ENCODE data around the gene RPTOR. TPM values are rescaled to one million over a fixed set of nuclear protein-coding genes. Genes with fewer than 3 reads are reported as not detected.

Gene RPTOR
- total RNA-seq, 3 donors from 2014 or later (not counting 1 experiment from before 2014, with no cell fraction given), result 49.2 to 63.6 (median 55.4) TPM

DNA sequence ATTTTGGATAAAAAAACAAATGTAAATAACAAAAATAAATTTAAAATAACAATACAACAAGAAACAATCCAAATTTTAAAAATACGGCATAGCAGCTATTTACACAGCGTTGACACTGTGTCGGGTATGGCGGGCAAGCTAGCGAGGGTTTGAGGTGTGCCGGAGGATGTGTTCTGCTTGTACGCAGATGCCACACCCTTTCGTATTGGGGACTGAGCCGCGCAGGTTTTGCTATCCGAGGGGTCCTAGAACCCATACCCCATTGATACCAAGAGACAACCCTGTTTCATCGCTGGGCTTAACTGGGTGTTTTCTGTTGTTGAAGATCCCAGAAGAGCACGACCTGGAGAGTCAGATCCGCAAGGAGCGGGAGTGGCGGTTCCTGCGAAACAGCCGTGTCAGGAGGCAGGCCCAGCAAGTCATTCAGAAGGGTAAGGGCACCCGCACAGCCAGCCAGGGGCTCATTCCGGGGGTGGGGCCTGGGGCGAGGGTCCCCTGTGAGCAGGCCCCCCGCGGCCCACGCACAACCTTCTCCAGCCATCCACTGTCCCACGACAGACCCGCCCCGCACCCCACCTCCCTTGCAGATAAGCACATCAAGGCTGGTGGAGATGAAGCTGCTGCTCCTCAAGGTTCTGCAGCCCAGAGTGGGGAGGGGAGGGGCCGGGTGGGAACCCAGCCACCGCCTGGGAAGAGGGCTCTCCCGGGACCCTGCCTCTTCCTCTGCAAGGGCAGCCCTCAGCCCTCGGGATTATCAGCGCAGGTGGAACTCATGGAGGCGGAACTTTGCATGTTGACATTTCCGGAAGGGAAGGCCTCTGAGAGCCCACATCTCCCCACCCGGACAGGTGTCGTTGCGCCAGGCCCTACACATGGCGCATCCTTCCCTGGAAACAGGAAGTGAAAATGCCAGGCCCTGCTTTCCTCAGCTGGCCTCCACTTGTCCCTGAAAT is 395.8 kb downstream of the RPTOR start:
- peaks cover 38 to 39% of the 10 kb centered on the region in 2 donors for H3K4me1 Mint-ChIP-seq
- H3K9me3 Mint-ChIP-seq, result no peaks in the 10 kb centered on the region
- Histone ChIP-seq H3K36me3 (ENCODE audit: control insufficient read depth, insufficient read depth, low read length) (peaks cover 2% of the 10 kb centered on the region), H3K27ac (ENCODE audit: low read length) (no peak overlapping the region), H3K9me3 (ENCODE audit: control insufficient read depth, insufficient read depth, low read length) (no peaks in the 10 kb centered on the region), H3K27me3 (ENCODE audit: control insufficient read depth, insufficient read depth, low read length) (no peaks in the 10 kb centered on the region), H3K4me1 (ENCODE audit: control insufficient read depth, insufficient read depth, low read length) (peaks cover 33% of the 10 kb centered on the region), H3K4me3 (ENCODE audit: low read length) (no peak overlapping the region)
- TF ChIP-seq, protein P1, sequence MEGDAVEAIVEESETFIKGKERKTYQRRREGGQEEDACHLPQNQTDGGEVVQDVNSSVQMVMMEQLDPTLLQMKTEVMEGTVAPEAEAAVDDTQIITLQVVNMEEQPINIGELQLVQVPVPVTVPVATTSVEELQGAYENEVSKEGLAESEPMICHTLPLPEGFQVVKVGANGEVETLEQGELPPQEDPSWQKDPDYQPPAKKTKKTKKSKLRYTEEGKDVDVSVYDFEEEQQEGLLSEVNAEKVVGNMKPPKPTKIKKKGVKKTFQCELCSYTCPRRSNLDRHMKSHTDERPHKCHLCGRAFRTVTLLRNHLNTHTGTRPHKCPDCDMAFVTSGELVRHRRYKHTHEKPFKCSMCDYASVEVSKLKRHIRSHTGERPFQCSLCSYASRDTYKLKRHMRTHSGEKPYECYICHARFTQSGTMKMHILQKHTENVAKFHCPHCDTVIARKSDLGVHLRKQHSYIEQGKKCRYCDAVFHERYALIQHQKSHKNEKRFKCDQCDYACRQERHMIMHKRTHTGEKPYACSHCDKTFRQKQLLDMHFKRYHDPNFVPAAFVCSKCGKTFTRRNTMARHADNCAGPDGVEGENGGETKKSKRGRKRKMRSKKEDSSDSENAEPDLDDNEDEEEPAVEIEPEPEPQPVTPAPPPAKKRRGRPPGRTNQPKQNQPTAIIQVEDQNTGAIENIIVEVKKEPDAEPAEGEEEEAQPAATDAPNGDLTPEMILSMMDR (IDR thresholded peaks at IDR 0.05), result no peak
- H3K4me3 Mint-ChIP-seq, result no peak overlapping the region
- no peak for DNase-seq
- H3K27ac Mint-ChIP-seq, result no peak overlapping the region
- H3K36me3 Mint-ChIP-seq, result no peaks in the 10 kb centered on the region
- ATAC-seq, result no peak
- no peaks in the 10 kb centered on the region for H3K27me3 Mint-ChIP-seq (ENCODE audit: low read depth in 2 of 2)
- WGBS (ENCODE audit: insufficient coverage), result 91% methylated on average over 38 of the region's 38 CpGs
- intact Hi-C loops (cut with micrococcal nuclease), result no loop called here

- 95% methylated on average over 12 of the region's 12 CpGs for WGBS (ENCODE audit: insufficient coverage)
- H3K4me3 Mint-ChIP-seq, result no peak overlapping the region
- TF ChIP-seq, protein P1 (IDR thresholded peaks at IDR 0.05), result no peak
- intact Hi-C loops (cut with micrococcal nuclease), result no loop called here
- Histone ChIP-seq H3K4me3 (ENCODE audit: low read length) (no peak overlapping the region), H3K27me3 (ENCODE audit: control insufficient read depth, insufficient read depth, low read length) (no peaks in the 10 kb centered on the region), H3K36me3 (ENCODE audit: control insufficient read depth, insufficient read depth, low read length) (peaks cover 2% of the 10 kb centered on the region), H3K4me1 (ENCODE audit: control insufficient read depth, insufficient read depth, low read length) (peaks cover 33% of the 10 kb centered on the region), H3K9me3 (ENCODE audit: control insufficient read depth, insufficient read depth, low read length) (no peaks in the 10 kb centered on the region), H3K27ac (ENCODE audit: low read length) (no peak overlapping the region)
- no peaks in the 10 kb centered on the region for H3K27me3 Mint-ChIP-seq (ENCODE audit: low read depth in 2 of 2)
- ATAC-seq, result no peak
- no peak overlapping the region for H3K27ac Mint-ChIP-seq
- peaks cover under 1% of the 10 kb centered on the region for H3K36me3 Mint-ChIP-seq
- DNase-seq, result no peak
- peaks cover 36 to 37% of the 10 kb centered on the region in 2 donors for H3K4me1 Mint-ChIP-seq
- H3K9me3 Mint-ChIP-seq, result no peaks in the 10 kb centered on the region
Observed at GRCh38 chr17:80941171-80941570, 396.5 kb downstream of the RPTOR start.

DNA sequence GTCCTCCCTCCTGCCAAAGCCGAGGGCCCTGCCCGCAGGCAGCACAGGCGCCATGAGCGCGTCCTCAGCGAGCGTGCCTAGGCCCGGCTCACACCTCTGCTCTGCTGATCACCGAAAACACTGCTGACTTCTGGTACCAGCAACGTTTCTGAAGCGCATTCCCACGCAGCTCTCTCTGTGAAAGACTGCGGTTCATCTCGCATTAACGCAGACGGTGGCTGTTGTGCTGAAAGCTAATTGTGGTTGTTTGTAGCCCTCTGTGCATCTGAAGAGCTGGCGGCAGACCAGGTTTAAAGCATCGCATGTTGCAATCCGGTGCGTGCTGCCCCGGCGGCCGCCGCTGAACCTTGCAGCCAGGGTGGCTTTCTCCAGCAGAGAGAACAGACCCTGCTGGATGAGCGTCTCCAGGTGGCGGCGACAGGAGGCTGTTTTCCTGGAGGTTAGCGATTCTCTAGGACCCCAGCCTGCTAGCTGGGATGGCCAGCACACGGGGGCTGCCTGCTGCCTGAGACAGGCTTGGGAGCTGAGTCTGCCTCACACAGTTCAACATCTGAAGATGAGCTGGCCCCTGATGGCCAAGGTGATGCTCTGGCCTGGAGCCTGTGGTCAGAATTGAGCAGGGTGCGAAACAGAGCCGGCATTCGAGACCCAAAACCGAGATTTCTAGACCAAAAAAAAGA is 397.2 kb downstream of the RPTOR start:
- TF ChIP-seq, protein P1 (IDR thresholded peaks at IDR 0.05), result no peak
- no peak overlapping the region for H3K27ac Mint-ChIP-seq

More for the DNA sequence above, 397.2 kb downstream of the RPTOR start:
- Histone ChIP-seq H3K4me1 (ENCODE audit: control insufficient read depth, insufficient read depth, low read length) (peaks cover 36% of the 10 kb centered on the region), H3K27me3 (ENCODE audit: control insufficient read depth, insufficient read depth, low read length) (no peaks in the 10 kb centered on the region), H3K36me3 (ENCODE audit: control insufficient read depth, insufficient read depth, low read length) (peaks cover 6% of the 10 kb centered on the region), H3K27ac (ENCODE audit: low read length) (no peak overlapping the region), H3K4me3 (ENCODE audit: low read length) (no peak overlapping the region), H3K9me3 (ENCODE audit: control insufficient read depth, insufficient read depth, low read length) (no peaks in the 10 kb centered on the region)
- Mint-ChIP-seq H3K4me3 (no peak overlapping the region), H3K27me3 (ENCODE audit: low read depth in 2 of 2) (no peaks in the 10 kb centered on the region), H3K36me3 (peaks cover 8% of the 10 kb centered on the region), H3K9me3 (no peaks in the 10 kb centered on the region), H3K4me1 (peaks cover 38% of the 10 kb centered on the region in 2 donors)
- 96% methylated on average over 33 of the region's 33 CpGs for WGBS (ENCODE audit: insufficient coverage)
- ATAC-seq (no peak), DNase-seq (no peak)
- intact Hi-C loops (cut with micrococcal nuclease), result no loop called here
